Lung (tissue), 12 donors: ENCODE results near the gene NFE2L3. TPM values are rescaled to one million over a fixed set of nuclear protein-coding genes. Genes with fewer than 3 reads are reported as not detected.

ENCODE experiments used
- ATAC-seq: fragments of 200-7000 bp; cut with Tn5 transposase; one replicate; pipeline ENCODE4 v1.9.1; 2020; ENCODE audit warnings: moderate number of reproducible peaks; ENCODE audit not compliant: insufficient read depth, low FRiP score
- DNase-seq, 3 donors: peaks; one replicate each; pipeline ENCODE4 v3.0.0-alpha.2; 2013 to 2017
- H3K27ac ChIP-seq, 2 donors: one replicate each; pipeline ENCODE4 v1.5.1; 2013; ENCODE audit warnings: mild to moderate bottlenecking in 2 of 2, moderate library complexity in 2 of 2, control low read depth in 1 of 2, inconsistent platforms in 1 of 2, low read depth in 1 of 2, low read length in 1 of 2
- H3K27me3 ChIP-seq, 3 donors: one replicate each; pipeline ENCODE4 v1.5.1; 2013; ENCODE audit warnings: low read length in 2 of 3; ENCODE audit not compliant: control insufficient read depth in 3 of 3, insufficient read depth in 3 of 3
- H3K36me3 ChIP-seq, 4 donors: one replicate each; pipeline ENCODE4 v1.5.1; 2013; ENCODE audit warnings: low read length in 4 of 4, mild to moderate bottlenecking in 1 of 4, moderate library complexity in 1 of 4; ENCODE audit not compliant: control insufficient read depth in 4 of 4, insufficient read depth in 4 of 4
- H3K4me1 ChIP-seq, 5 donors: one replicate each; pipeline ENCODE4 v1.5.1; 2013; ENCODE audit warnings: low read length in 5 of 5, mild to moderate bottlenecking in 2 of 5, moderate library complexity in 1 of 5; ENCODE audit not compliant: control insufficient read depth in 5 of 5, insufficient read depth in 5 of 5
- H3K4me3 ChIP-seq: one replicate; pipeline ENCODE4 v1.5.1; 2013; ENCODE audit warnings: mild to moderate bottlenecking, control low read depth, moderate library complexity
- H3K9ac ChIP-seq, 2 donors: one replicate each; pipeline ENCODE4 v1.5.1; 2013; ENCODE audit warnings: low read length in 2 of 2, control low read depth in 1 of 2; ENCODE audit not compliant: insufficient read depth in 1 of 2
- H3K9me3 ChIP-seq, 4 donors: one replicate each; pipeline ENCODE4 v1.5.1; 2013; ENCODE audit warnings: low read length in 3 of 4, mild to moderate bottlenecking in 1 of 4, moderate library complexity in 1 of 4; ENCODE audit not compliant: control insufficient read depth in 4 of 4, insufficient read depth in 3 of 4
- WGBS, 2 donors: extraction: QIAGEN DNeasy Blood & Tissue Kit; methylation state at CpG; one replicate each; pipeline ENCODE4 v1.1.7; 2013; 5-methylcytosine and 5-hydroxymethylcytosine counted together
- polyA plus RNA-seq, 2 donors: library from polyadenylated mRNA; stranded (reverse); fragments of 200-250 nt; gene quantifications; one replicate each; pipeline ENCODE4 v1.2.1, GENCODE V29; 2013
- total RNA-seq, 2 donors: library from RNA; depleted of rRNA in 1 of 2; stranded (reverse); fragments of >200 nt in 1 of 2; gene quantifications; one replicate each; pipeline ENCODE4 v1.2.1, GENCODE V29; 2014 to 2021
- TF ChIP-seq, protein P1 (sequence below): IDR thresholded peaks from 2 replicates; pipeline ENCODE4 v1.5.1; 2012; ENCODE audit warnings: mild to moderate bottlenecking; ENCODE audit errors: control extremely low read depth, extremely low read depth
- donor health status: control.
- donor health status: control.
- donor health status: Bipolar disorder and iron deficiency.
- donor health status: healthy.
- donor health status: DM: yes; HTN: yes; CAD: no.

NFE2L3 gene
- total and polyA plus RNA-seq, 4 donors: 3.6 to 6.5 (median 5.1) TPM

DNA sequence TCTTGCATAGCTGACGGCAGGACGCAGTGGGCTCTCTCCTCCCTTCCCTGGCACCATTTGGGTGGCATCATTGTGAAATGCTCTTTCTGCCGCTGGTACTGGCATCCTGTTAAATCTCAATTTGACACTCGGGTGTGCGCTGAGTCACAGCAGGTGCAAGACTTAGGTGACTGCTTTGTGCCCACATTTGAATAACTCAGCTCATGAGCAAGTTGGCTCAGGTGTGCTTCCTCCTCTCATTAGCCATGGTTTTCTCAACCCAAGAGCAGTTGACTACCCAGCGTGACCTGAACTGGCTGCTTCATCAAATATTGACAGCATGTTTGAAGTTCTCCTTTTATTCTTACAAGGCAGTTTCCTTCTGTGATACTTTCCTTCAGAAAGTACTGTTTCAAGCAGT lies 24.6 kb upstream of the NFE2L3 start:
- no peak for ATAC-seq
- H3K27me3 ChIP-seq: no peaks in the 10 kb centered on the region
- WGBS, 2 donors: 60 to 68% methylated on average over 6 of the region's 6 CpGs

DNA sequence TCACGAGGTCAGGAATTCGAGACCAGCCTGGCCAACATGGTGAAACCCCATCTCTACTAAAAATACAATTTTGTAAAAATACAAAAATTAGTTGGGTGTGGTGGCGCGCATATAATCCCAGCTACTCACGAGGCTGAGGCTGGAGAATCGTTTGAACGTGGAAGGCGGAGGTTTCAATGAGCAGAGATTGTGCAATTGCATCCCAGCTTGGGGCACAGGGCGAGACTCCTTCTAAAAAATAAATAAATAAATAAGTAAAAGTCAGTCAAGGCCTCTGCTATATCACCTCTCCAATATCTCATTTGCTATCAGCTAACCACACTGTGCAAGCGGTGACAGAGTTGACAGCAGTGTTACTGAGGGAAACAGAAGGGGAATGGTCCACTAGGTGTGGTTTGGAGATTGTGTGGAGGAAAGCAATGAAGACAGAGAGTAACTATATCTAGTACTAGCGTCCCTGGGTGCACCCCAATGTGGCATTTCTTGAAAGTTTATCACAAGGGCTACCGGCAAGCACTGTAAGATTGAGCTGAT lies 20.9 kb upstream of the NFE2L3 start:
- no peak overlapping the region for H3K9ac ChIP-seq
- H3K27ac ChIP-seq: no peak overlapping the region
- H3K4me1 ChIP-seq: peaks cover 0 to 1% (median 0%) of the 10 kb centered on the region in 5 donors
- H3K4me3 ChIP-seq: no peak overlapping the region
- DNase-seq (no peak), ATAC-seq (no peak)
- WGBS, 2 donors: 86 to 91% methylated on average over 12 of the region's 12 CpGs
- peaks cover 0 to 1% (median 0%) of the 10 kb centered on the region in 4 donors for H3K9me3 ChIP-seq
- no peaks in the 10 kb centered on the region for H3K27me3 ChIP-seq
- H3K36me3 ChIP-seq: no peaks in the 10 kb centered on the region
- TF ChIP-seq, protein P1, sequence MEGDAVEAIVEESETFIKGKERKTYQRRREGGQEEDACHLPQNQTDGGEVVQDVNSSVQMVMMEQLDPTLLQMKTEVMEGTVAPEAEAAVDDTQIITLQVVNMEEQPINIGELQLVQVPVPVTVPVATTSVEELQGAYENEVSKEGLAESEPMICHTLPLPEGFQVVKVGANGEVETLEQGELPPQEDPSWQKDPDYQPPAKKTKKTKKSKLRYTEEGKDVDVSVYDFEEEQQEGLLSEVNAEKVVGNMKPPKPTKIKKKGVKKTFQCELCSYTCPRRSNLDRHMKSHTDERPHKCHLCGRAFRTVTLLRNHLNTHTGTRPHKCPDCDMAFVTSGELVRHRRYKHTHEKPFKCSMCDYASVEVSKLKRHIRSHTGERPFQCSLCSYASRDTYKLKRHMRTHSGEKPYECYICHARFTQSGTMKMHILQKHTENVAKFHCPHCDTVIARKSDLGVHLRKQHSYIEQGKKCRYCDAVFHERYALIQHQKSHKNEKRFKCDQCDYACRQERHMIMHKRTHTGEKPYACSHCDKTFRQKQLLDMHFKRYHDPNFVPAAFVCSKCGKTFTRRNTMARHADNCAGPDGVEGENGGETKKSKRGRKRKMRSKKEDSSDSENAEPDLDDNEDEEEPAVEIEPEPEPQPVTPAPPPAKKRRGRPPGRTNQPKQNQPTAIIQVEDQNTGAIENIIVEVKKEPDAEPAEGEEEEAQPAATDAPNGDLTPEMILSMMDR: no peak

More for the DNA sequence above, 24.6 kb upstream of the NFE2L3 start:
- Histone ChIP-seq H3K4me1 (peaks cover 0 to 1% (median 0%) of the 10 kb centered on the region in 5 donors), H3K27ac (no peak overlapping the region), H3K4me3 (no peak overlapping the region), H3K9ac (no peak overlapping the region), H3K9me3 (peaks cover 0 to 4% (median 0%) of the 10 kb centered on the region in 4 donors), H3K36me3 (no peaks in the 10 kb centered on the region)
- TF ChIP-seq, protein P1: no peak
- DNase-seq: no peak

DNA sequence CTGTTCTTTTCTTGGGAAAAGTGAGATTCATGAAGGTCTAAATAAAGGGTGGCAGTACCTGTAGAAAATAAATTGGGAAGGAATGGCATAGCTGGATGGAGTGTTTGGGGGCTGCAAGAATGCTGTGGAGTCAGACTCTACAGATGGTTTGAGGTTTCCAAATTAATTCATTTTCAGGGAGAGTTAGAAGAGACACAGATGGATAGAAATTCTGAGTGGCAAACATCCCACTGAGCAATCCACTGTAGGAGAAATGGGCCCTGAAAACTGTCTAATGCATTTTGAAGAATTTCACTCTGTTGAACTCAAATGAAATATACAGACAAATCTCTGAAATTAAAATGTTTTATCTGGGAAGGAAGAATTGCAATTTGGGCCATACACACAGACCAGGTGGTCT lies 16.9 kb upstream of the NFE2L3 start:
- H3K9ac ChIP-seq: no peak overlapping the region
- no peak overlapping the region for H3K27ac ChIP-seq
- H3K4me1 ChIP-seq: no peaks in the 10 kb centered on the region
- H3K9me3 ChIP-seq: peaks cover 0 to 1% (median 0%) of the 10 kb centered on the region in 4 donors
- no peaks in the 10 kb centered on the region for H3K36me3 ChIP-seq
- no peak for ATAC-seq
- TF ChIP-seq, protein P1: no peak
- DNase-seq: no peak
- H3K27me3 ChIP-seq: no peaks in the 10 kb centered on the region
- no peak overlapping the region for H3K4me3 ChIP-seq

DNA sequence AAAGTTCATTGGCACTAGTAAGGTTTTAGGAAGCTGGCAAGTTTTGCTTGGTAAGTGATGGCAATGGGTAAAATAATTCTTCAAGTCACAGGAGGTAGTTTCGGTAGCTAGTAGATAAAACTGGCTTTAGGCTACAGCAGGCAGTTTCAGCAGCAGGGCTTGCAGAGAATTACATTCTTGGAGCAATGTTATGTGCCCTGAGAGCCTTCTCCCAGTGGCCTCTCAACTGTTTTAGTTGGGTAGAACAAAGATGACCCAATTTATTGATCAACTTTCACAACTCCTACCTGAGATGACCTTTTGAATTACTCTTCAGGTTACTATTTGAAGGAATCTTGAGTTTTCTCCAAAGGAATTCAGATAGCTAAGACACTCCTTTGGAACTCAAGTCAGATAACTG lies 16.4 kb upstream of the NFE2L3 start:
- 92 to 97% methylated on average over 1 of the region's 1 CpG for WGBS, 2 donors

More for the DNA sequence above, 16.4 kb upstream of the NFE2L3 start:
- TF ChIP-seq, protein P1: no peak
- H3K4me3 ChIP-seq: no peak overlapping the region
- no peaks in the 10 kb centered on the region for H3K36me3 ChIP-seq
- H3K9ac ChIP-seq: no peak overlapping the region
- no peak for ATAC-seq
- DNase-seq: no peak
- no peak overlapping the region for H3K27ac ChIP-seq
- H3K9me3 ChIP-seq: peaks cover 0 to 1% (median 0%) of the 10 kb centered on the region in 4 donors
- H3K4me1 ChIP-seq: no peaks in the 10 kb centered on the region
- no peaks in the 10 kb centered on the region for H3K27me3 ChIP-seq
